Activated CD4-positive, alpha-beta T cell treated with anti-CD3 and anti-CD28 coated beads, Interleukin-2, amount 50 U/mL, for 1 hour (primary cell): ENCODE results near the gene BHMT2.

Source experiments
- DNase-seq: peaks from one replicate; pipeline ENCODE4 v3.0.0-alpha.2; 2020

BHMT2 gene

GRCh38 chr5:79124607-79125006, 55.0 kb downstream of the BHMT2 start:
- no peak for DNase-seq

DNA sequence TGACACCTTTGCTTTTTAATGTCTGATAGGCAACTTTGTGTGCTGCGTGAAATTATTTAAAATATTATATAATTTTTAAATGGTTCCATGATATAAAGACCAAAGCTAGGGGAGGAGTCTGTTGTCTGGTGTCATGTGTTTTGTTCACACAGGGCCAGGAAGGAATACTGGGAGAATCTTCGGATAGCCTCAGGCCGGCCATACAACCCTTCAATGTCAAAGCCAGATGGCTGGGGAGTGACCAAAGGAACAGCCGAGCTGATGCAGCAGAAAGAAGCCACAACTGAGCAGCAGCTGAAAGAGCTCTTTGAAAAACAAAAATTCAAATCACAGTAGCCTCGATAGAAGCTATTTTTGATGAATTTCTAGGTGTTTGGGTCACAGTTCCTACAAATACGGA, 61.2 kb downstream of the BHMT2 start:
- DNase-seq = no peak

DNA sequence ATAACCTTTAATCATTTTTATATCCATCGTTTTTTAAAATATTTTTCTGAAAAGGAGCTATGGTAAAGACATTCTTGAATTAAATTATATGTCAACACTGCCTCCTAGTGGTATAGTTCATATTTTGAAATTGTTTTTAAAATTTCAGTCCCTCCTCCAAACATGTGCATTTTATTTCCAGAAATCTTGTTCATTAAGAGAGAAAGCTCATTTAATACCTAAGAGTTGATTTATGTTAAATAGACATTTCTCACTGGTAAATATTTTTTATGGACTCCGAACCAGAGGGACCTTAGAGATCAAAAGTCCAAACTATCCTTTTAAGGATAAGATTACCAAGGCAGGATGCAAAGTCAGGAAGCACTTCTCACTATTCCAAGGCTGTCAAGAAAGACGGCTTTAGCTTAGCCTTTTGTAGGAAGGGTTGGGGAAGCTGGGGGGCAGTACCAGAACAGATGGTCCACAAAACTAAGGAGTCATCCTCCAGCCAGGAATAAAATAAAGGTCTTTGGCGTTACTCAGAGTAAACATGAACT, 63.6 kb downstream of the BHMT2 start:
- no peak for DNase-seq

DNA sequence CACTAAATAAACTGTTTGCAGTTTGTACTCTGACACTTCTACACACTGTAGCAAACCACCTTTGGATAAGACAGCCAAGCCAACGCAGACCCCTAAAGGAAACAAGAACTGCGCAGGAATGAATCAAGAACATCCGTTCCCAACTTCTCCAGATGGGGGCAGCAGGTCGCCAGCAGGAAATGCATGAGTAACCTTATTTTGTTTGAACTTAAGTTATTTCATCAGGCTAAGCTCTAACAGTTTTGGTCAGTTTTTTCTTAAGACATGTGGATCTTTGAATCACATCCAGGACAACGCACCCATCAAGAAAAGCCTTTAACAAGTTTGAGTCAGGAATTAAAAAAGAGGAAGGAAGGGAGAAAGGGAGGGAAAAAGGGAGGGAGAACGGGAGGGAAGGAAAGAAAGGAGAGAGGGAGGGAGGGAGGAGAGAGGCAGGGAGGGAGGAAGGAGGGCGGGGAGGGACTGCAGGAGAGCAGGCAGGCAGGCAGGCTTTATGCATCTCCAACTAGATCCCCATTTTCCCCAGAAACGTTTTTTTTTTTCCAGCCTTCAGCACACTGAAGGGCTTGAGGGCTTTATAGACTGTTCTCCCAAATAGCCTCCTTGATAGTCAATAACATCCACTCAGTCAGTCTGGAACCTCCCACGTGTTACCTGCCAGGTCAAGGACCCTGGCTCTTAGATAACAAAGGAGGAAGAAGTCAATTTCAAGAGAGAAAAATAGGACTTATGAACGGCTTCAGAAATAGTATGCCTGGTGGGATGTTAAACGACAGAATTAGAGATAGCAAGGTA, 64.3 kb downstream of the BHMT2 start:
- peak; percentile 62 for DNase-seq

- no peak for DNase-seq
Measured at GRCh38 chr5:79135790-79136553, 66.4 kb downstream of the BHMT2 start.

DNA sequence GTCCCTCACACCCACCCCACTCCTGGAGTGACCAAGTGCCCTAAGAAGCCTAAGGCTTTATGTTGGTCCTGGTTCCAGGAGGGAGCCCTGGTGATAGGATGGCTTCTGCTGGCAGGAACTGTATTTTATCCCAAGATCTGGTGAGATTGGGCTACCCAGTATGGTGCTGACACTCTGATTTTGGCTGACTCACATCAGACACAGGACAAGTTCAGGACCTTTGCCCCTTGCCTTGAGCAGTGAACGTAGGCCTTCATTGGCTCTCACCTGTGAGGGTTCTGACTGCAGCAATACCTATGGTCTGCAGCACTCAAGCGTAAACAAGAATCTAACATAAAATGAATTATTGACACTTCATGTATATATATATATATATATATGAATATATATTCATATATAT, 67.1 kb downstream of the BHMT2 start:
- DNase-seq = no peak
